Measurements from ENCODE around the gene DDX43. TPM values are rescaled to one million over a fixed set of nuclear protein-coding genes. Genes with fewer than 3 reads are reported as not detected.

DDX43 gene
- total and polyA plus RNA-seq, 2 donors (not counting 1 experiment from before 2014, with no cell fraction given) = 1.8 to 2.1 TPM

DNA sequence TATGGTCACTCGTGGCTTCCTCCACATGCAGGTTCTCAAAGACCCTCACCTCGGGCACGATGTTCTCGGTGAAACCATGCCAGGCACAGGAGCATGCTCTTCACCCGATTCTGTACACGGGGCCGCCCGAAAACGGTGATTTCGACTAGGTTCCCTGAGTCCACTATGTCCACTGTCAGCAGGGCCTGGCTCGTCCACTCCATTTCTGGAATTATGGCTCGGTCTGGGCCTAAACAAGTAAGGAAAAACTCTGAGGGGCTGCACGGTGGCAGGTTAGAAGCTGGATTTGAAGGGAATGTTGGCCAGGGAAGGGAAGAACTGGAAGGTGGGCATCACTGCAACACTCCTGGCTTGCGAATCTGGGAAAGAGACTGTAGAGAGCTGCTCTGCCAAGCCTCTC is 25.5 kb upstream of the DDX43 start:
- ATAC-seq (ENCODE audit: low read depth) = no peak
- DNase-seq = no peak
- Mint-ChIP-seq H3K9me3 (ENCODE audit: insufficient read depth) (no peaks in the 10 kb centered on the region), H3K4me1 (no peaks in the 10 kb centered on the region), H3K27me3 (peaks cover 7% of the 10 kb centered on the region), H3K27ac (no peak overlapping the region), H3K4me3 (no peak overlapping the region)
- Histone ChIP-seq H3K4me2 (replicated peaks; ENCODE audit: low read depth, low read length, poor library complexity, severe bottlenecking) (no peak overlapping the region), H3K9ac (ENCODE audit: low read length) (no peak overlapping the region), H3K36me3 (replicated peaks in 1 of 2; ENCODE audit: control extremely low read depth in 1 of 2, control insufficient read depth in 1 of 2, extremely low read depth in 1 of 2, insufficient read depth in 2 of 2, low read length in 1 of 2) (no peaks in the 10 kb centered on the region), H2AFZ (ENCODE audit: insufficient read depth, low read depth, low read length, poor library complexity, severe bottlenecking) (no peak overlapping the region), H3K4me3 (ENCODE audit: control extremely low read depth in 1 of 5, extremely low read depth in 1 of 5, insufficient read depth in 1 of 5, low read depth in 2 of 5, low read length in 4 of 5) (no peak overlapping the region), H3K4me1 (ENCODE audit: control insufficient read depth in 2 of 2, insufficient read depth in 2 of 2, low read length in 2 of 2) (no peaks in the 10 kb centered on the region), H3K9me3 (ENCODE audit: control extremely low read depth in 1 of 3, control insufficient read depth in 2 of 3, insufficient read depth in 1 of 3, low read length in 2 of 3) (peaks cover 0 to 31% (median 10%) of the 10 kb centered on the region in 3 donors), H4K20me1 (ENCODE audit: control insufficient read depth, insufficient read depth, low read length, poor library complexity, severe bottlenecking) (no peaks in the 10 kb centered on the region), H3K27me3 (replicated peaks in 1 of 4; ENCODE audit: control extremely low read depth in 1 of 4, control insufficient read depth in 3 of 4, insufficient read depth in 4 of 4, low read length in 3 of 4) (no peaks in the 10 kb centered on the region), H3K27ac (ENCODE audit: low read length in 2 of 2) (no peak overlapping the region), H3K79me2 (ENCODE audit: control insufficient read depth, insufficient read depth, low read length) (no peaks in the 10 kb centered on the region)
- TF ChIP-seq, protein P1, sequence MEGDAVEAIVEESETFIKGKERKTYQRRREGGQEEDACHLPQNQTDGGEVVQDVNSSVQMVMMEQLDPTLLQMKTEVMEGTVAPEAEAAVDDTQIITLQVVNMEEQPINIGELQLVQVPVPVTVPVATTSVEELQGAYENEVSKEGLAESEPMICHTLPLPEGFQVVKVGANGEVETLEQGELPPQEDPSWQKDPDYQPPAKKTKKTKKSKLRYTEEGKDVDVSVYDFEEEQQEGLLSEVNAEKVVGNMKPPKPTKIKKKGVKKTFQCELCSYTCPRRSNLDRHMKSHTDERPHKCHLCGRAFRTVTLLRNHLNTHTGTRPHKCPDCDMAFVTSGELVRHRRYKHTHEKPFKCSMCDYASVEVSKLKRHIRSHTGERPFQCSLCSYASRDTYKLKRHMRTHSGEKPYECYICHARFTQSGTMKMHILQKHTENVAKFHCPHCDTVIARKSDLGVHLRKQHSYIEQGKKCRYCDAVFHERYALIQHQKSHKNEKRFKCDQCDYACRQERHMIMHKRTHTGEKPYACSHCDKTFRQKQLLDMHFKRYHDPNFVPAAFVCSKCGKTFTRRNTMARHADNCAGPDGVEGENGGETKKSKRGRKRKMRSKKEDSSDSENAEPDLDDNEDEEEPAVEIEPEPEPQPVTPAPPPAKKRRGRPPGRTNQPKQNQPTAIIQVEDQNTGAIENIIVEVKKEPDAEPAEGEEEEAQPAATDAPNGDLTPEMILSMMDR (IDR thresholded peaks at IDR 0.05) = no peak
- no peak for TF ChIP-seq EZH2 (IDR thresholded peaks at IDR 0.05; ENCODE audit: borderline replicate concordance, insufficient read depth, low read depth, low read length, poor library complexity, severe bottlenecking)
- CTCF ChIA-PET = no interaction called here
- WGBS (ENCODE audit: insufficient coverage) = 96% methylated on average over 13 of the region's 14 CpGs
- intact Hi-C loops (cut with micrococcal nuclease) = no loop called here
- POLR2A ChIA-PET = no interaction called here

DNA sequence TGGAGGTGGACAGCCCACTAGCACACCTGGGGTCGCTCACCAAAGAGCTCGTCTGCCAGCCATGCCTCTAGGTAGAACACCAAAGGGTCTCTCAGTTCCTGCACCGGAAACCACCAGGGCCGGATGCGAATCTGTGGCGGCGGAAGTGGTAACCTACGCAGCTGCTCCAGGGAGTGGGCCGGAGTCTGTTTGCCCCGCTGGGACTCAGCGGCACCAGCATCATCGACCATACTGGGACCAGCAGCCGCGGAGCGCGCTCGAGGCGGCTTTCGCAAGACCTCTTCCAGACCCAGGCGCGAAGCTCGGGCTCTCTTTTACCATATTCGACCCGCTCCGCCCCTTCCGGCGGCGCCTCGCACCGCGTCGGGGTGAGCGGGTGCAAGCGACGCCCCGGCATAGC is 25.1 kb upstream of the DDX43 start, which contains the start of gene OOEP:
Gene OOEP, minus strand, starts transcription at position 335 of the 400 bp plus-strand sequence. Its CDS starts 105 bp downstream, at position 230.
- Histone ChIP-seq H3K27me3 (replicated peaks in 1 of 4; ENCODE audit: control extremely low read depth in 1 of 4, control insufficient read depth in 3 of 4, insufficient read depth in 4 of 4, low read length in 3 of 4) (no peaks in the 10 kb centered on the region), H3K4me1 (ENCODE audit: control insufficient read depth in 2 of 2, insufficient read depth in 2 of 2, low read length in 2 of 2) (no peaks in the 10 kb centered on the region)
- POLR2A ChIA-PET = no interaction called here

More for the DNA sequence above, 25.1 kb upstream of the DDX43 start, which contains the start of gene OOEP:
- DNase-seq (no peak), ATAC-seq (ENCODE audit: low read depth) (no peak)
- peaks cover 7% of the 10 kb centered on the region for H3K27me3 Mint-ChIP-seq
- intact Hi-C loops (cut with micrococcal nuclease) = no loop called here
- H2AFZ ChIP-seq (ENCODE audit: insufficient read depth, low read depth, low read length, poor library complexity, severe bottlenecking) = no peak within 1 kb of the TSS
- CTCF ChIA-PET = no interaction called here
- no peaks in the 10 kb centered on the region for H3K4me1 Mint-ChIP-seq
- no peaks in the 10 kb centered on the region for H3K79me2 ChIP-seq (ENCODE audit: control insufficient read depth, insufficient read depth, low read length)
- 96% methylated on average over 36 of the region's 36 CpGs for WGBS (ENCODE audit: insufficient coverage)
- TF ChIP-seq, protein P1 (IDR thresholded peaks at IDR 0.05) = no peak
- TF ChIP-seq EZH2 (IDR thresholded peaks at IDR 0.05; ENCODE audit: borderline replicate concordance, insufficient read depth, low read depth, low read length, poor library complexity, severe bottlenecking) = no peak
- H3K4me3 ChIP-seq (ENCODE audit: control extremely low read depth in 1 of 5, extremely low read depth in 1 of 5, insufficient read depth in 1 of 5, low read depth in 2 of 5, low read length in 4 of 5) = no peak within 1 kb of the TSS
- H3K9me3 Mint-ChIP-seq (ENCODE audit: insufficient read depth) = no peaks in the 10 kb centered on the region
- no peaks in the 10 kb centered on the region for H4K20me1 ChIP-seq (ENCODE audit: control insufficient read depth, insufficient read depth, low read length, poor library complexity, severe bottlenecking)
- no peaks in the 10 kb centered on the region for H3K36me3 ChIP-seq (replicated peaks in 1 of 2; ENCODE audit: control extremely low read depth in 1 of 2, control insufficient read depth in 1 of 2, extremely low read depth in 1 of 2, insufficient read depth in 2 of 2, low read length in 1 of 2)
- peaks cover 0 to 31% (median 10%) of the 10 kb centered on the region in 3 donors for H3K9me3 ChIP-seq (ENCODE audit: control extremely low read depth in 1 of 3, control insufficient read depth in 2 of 3, insufficient read depth in 1 of 3, low read length in 2 of 3)
- no peak within 1 kb of the TSS for H3K27ac ChIP-seq (ENCODE audit: low read length in 2 of 2)
- no peak within 1 kb of the TSS for H3K4me3 Mint-ChIP-seq
- no peak within 1 kb of the TSS for H3K27ac Mint-ChIP-seq
- H3K4me2 ChIP-seq (replicated peaks; ENCODE audit: low read depth, low read length, poor library complexity, severe bottlenecking) = no peak within 1 kb of the TSS
- no peak within 1 kb of the TSS for H3K9ac ChIP-seq (ENCODE audit: low read length)

Measured in B cell (primary cell).